Measurements from ENCODE around the gene COLGALT1. TPM values are rescaled to one million over a fixed set of nuclear protein-coding genes. Genes with fewer than 3 reads are reported as not detected.
"Not testable (repeated sequence)": the region's sequence is repeated elsewhere in the genome, so short reads cannot be mapped to it uniquely, and the experiment has no call there.

Gene COLGALT1
- total RNA-seq, 1 donor from 2014 or later: 84.0 TPM

DNA sequence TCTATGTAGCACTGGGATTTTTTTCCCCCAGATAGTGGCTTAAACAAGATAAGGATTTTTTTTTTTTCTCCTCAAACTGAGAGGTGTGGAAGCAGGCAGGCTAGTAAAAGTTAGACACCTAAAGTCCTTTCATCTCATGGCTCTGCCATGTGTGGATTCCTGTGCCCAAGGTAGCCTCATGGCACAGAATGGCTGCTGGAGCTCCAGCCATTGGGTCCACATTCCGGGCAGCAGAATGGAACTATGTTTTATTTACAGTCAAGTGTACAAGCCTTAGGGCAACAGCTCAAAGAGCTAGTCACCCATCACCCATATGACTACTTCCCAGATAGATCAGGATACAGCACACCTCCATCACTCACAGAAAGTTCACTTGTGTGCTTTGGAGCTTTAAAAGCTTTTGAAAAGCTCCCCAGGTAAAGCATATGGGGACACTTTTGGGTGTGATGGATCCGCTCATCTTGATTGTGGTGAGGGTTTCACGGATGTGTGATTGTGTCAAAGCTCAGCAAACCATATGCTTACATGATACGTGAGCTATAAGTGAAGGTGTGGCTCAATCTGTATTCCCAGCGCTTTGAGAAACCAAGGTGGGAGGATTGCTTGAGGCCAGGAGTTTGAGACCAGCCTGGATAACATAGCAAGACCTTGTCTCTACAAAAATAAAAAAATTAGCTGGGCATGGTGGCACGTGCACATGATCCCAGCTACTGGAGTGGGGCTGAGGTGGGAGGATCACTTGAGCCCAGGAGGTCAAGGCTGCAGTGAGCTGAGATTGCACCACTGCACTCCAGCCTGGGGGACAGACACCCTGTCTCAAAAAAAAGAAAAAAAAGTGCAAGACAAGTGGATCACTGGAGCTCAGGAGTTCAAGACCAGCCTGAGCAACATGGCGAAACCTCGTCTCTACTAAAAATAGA is 25.9 kb upstream of the COLGALT1 start:
- intact Hi-C loops (cut with DNase I): no loop called here
- no peak for ATAC-seq
- no peak for DNase-seq (ENCODE audit: low spot score)

DNA sequence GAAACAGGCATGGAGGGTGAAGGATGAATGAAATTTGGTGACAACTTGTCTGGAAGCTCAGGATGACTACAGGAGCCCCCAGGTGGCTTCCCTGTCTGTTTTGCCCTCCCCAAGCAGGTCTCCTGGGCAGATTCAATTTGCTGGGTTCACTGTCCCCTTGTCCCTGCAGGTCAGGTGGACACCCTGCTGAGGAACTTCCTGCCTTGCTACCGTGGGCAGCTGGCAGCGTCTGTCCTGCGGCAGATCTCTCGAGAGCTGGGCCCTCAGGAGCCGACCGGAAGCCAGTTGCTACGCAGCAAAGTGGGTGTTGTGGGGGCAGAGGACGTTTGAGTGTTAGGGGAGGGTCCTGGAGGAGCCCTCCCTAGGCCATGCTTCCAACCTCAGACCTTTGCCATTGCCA is 24.9 kb upstream of the COLGALT1 start:
- intact Hi-C loops (cut with DNase I): no loop called here
- no peak for DNase-seq (ENCODE audit: low spot score)
- no peak for ATAC-seq

DNA sequence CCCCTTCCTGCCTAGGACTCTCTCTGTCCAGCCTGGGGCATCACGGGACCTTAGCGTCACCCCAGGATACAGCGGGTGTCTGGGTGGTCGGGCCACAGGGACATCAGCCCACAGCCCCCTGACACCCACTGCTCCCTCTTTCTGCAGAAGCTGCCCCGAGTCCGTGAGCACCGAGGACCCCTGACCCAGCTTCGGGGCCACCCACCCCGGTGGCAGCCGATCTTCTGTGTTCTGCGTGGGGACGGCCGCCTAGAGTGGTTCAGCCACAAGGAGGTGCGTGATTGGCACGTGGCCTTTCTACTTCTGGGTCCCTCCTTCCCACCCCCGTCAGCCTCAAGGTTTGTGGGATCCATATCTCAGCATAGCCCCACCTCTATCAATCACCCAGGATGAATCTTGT is 23.3 kb upstream of the COLGALT1 start:
- DNase-seq (ENCODE audit: low spot score): no peak
- ATAC-seq: no peak

DNA sequence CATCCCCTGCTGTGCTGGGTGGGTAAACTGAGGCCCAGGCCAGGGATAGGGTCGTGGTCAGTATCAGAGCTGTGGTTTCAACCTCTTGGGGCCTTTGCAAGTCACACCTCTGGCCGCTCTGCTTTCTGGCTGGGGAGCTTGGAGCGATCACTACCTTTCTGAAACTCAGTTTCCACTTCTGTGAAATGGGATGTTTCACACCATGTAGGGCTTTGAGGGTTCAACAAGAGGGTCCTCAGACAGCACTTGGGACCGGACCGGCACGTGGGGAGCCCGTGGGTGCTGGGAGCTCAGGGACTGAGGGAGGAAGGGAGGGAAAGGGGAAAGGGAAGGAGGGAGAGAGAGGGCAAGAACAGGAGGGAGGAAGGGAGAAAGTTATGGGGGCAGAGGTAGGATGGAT is 22.9 kb upstream of the COLGALT1 start:
- DNase-seq (ENCODE audit: low spot score) (no peak), ATAC-seq (no peak)
- intact Hi-C loops (cut with DNase I): no loop called here

More for the DNA sequence above, 23.3 kb upstream of the COLGALT1 start:
- intact Hi-C loops (cut with DNase I): no loop called here

DNA sequence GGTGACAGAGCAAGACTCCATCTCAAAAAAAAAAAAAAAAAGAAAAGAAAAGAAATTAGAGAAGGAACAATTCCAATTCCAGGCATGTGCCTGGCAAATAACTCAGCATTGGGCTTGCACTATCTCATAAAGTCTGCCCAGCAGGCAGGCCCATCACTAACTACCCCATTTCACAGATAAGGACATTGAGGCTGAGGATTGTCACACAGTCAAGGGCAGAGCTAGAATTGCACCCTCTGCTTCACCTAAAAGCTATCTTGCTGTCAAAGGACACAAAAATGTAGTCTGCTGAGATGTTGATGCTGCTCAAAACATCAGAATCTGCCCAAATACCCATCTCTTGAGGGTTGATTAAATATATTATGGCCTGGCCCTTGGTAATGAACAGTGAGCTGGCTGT is 20.7 kb upstream of the COLGALT1 start:
- intact Hi-C loops (cut with DNase I): no loop called here
- DNase-seq (ENCODE audit: low spot score): no peak
- ATAC-seq: no peak

DNA sequence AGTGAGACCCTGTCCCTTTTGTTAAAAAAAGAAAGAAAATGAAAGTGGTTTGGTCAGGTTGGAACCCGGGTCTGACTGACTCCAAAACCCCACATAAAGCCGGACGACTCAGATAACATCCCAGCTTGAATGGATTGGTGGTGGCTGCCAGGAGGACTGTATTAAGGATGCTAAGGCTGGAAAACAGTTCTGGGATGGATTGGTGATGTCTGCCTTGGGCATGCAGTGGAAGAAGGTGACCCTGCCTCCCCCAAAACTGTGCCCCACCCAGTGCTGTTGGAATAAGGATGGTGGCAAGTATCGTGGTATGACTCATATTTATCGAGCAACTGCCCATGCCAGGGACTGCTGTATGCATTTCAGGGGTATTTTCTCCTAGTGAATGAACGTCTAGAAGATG is 18.5 kb upstream of the COLGALT1 start:
- intact Hi-C loops (cut with DNase I): no loop called here
- DNase-seq (ENCODE audit: low spot score) (no peak), ATAC-seq (no peak)

DNA sequence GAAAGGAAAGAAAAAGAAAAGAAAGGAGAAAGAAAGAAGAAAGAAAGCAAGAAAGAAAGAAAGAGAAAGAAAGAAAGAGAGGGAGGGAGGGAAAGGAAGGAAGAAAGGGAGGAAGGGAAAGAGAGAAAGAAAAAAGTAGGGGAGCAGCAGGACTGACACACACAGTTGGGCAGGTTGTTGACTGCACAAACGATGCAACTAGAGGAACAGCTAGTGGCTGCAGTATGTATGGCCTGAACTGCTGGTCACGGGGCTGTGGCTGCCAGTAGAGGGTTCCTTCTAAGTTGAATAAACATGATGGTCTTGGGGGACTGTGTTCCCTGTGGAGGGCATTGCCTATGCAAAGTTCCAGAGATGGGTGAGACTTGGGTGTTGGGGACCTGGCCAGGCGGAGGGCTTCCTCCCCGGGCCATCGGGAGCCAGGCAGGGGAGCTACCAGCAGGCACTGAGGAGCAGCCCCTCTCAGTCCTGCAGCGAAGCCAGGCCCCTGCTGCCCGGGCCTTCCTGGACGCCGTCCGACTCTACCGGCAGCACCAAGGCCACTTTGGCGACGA is 16.7 kb upstream of the COLGALT1 start:
- no peak for ATAC-seq
- intact Hi-C loops (cut with DNase I): no loop called here
- DNase-seq (ENCODE audit: low spot score): no peak

DNA sequence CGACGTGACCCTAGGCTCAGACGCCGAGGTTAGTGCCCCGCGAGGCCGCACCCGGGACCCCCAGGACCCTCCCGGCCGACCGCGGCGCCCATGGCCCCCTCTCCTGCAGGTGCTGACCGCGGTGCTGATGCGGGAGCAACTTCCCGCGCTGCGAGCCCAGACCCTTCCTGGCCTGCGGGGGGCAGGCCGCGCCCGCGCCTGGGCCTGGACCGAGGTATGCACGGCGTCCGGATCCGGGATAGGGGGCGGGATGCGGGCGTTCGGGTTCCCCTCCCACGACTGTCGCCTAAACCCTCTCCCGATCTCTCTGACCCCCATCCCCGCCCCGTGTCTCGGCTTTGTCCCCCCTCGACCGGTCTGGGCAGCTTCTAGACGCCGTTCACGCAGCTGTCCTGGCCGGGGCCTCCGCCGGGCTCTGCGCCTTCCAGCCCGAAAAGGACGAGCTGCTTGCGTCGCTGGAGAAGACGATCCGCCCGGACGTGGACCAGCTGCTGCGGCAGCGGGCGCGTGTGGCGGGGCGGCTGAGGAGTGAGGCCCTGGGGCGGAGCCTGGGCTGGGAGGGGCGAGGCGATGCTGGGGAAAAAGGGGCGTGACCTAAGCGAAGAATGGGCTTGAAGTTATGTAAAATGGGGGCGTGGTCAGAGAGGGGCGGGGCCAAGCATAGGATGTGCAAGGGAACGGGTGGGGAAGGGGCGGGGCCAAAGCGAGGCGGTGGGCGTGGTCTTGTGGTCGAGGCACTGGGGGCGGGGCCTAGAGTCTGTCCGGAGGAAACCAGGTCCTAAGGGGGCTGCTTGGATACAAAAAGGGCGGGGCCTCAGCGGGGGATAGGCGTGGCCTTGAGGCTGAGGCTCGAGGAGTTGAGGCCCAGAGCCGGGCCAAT is 16.0 kb upstream of the COLGALT1 start:
- DNase-seq (ENCODE audit: low spot score): peak; percentile 99
- peak; percentile 95 for ATAC-seq
- intact Hi-C loops (cut with DNase I): no loop called here

DNA sequence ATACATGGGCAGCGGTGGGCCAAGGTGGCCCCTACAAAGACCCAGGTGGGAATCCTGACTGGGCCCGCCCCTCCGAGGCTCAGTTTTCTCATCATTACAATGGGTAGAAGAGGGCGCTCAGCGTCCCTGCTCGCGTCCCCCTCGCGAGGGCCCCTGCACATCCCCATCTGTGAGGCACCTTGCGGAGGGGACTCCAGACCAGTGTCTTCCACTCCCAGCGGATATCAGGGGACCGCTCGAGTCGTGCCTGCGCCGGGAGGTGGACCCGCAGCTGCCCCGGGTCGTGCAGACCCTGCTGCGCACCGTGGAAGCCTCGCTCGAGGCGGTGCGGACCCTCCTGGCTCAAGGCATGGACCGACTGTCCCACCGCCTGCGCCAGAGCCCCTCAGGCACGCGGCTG is 15.3 kb upstream of the COLGALT1 start:
- intact Hi-C loops (cut with DNase I): no loop called here
- ATAC-seq: peak; percentile 4
- no peak for DNase-seq (ENCODE audit: low spot score)

DNA sequence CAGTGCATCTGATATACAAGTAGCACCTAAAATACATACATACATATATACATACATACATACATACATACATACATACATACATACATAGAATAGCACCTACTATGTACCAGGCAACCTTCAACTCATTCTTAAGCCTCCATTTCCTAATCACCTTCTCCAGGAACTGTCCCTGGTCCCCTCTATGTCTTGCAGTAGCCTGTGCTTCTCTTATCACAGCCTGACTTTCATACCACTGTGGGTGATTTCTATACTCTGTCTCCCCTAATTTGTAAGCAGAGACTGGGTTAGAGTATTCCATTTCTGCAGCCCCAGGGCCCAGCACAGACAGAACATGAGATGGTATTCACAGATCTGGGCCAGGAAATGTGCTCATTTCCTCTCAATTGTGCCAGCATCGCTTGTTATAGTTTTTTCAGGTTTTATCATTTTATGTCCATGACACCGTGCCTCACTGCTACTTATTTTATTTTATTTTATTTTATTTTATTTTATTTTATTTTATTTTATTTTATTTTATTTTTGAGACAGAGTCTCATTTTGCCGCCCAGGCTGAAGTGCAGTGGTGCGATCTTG is 14.2 kb upstream of the COLGALT1 start:
- DNase-seq (ENCODE audit: low spot score) (no peak), ATAC-seq (no peak)
- intact Hi-C loops (cut with DNase I): no loop called here

DNA sequence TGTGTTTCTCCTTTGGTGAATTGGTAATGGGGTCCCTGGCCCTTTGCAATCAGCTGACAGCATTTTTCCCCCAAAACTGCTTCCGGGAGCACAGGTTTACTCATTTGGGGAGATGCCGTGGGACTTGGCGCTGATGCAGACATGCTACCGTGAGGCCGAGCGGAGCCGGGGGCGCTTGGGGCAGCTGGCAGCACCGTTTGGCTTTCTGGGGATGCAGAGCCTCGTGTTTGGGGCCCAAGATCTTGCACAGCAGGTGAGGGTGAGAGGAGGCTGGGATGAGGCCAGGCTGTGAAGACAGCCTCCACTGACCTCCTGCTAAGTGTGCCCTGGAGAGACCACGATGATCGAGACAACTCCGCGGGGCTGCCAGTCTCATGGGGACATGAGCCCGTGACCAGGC is 13.4 kb upstream of the COLGALT1 start:
- ATAC-seq (no peak), DNase-seq (ENCODE audit: low spot score) (no peak)
- intact Hi-C loops (cut with DNase I): no loop called here

DNA sequence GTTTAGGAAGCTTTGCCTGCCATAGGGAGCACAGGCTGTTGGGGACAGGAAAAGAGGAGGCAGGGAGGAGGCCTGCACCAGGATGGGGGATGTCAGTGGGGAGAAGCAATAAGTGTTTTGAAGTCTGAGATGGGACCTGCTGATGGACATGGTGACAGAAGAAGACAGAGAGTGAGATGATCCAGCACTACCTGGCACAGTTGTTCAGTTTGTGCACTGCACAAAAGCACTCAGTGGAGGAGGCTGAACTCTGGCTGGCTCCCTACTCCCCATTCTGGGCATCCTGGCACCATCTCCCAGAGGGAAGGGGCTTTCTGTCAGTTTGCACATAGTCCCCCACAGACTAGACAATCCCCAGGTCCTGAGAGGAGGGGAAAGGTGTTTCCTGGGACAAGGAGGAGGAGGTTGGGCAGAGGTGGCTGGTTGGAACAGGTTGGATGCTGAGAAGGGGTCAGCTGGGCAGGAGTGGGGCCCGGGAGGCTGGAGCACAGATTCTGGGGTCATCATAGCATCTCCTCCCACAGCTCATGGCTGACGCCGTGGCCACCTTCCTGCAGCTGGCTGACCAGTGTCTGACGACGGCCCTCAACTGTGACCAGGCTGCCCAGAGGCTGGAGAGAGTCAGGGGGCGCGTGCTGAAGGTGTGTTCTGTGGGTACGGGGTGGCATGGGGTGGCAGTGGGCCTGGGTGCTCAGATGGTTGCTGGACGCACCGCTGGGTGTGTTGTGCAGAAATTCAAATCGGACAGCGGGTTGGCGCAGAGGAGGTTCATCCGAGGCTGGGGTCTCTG is 12.5 kb upstream of the COLGALT1 start:
- intact Hi-C loops (cut with DNase I): no loop called here
- ATAC-seq: no peak
- no peak for DNase-seq (ENCODE audit: low spot score)

DNA sequence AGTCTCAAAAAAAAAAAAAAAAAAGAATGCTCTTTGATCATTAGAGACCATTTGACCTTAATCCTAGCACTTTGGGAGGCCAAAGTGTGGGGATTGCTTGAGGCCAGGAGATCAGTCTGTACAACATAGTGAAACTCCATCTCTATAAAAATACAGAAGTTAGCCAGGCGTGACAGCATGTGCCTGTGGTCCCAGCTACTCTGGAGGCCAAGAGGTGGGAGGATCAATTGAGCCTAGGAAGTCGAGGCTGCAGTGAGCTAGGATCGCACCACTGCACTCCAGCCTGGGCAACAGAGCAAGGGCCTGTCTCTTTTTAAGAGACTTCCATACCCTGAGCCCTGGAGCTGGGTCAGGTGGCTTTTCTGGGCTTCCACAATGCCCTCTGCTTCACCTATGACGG is 11.5 kb upstream of the COLGALT1 start:
- DNase-seq (ENCODE audit: low spot score): no peak
- no peak for ATAC-seq
- intact Hi-C loops (cut with DNase I): no loop called here

DNA sequence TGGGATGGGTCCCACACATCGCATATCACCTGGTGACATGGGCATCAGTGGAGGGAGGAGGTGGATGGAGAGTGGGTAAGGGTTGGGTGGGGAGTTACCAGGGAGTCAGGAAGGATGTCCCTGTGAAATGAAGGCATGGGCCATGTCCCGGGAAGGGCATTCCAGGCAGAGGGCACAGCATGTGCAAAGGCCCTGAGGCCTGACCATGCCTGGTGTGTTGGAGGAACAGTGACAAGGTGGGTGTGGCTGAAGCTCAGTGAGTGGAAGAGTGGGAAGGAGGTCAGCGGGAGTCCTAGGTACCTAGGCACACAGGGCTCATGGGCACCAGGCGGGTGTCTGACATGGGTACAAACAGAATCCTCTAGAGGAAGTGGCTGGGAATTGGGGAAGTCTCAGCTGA is 11.0 kb upstream of the COLGALT1 start:
- ATAC-seq: no peak
- intact Hi-C loops (cut with DNase I): no loop called here
- no peak for DNase-seq (ENCODE audit: low spot score)

DNA sequence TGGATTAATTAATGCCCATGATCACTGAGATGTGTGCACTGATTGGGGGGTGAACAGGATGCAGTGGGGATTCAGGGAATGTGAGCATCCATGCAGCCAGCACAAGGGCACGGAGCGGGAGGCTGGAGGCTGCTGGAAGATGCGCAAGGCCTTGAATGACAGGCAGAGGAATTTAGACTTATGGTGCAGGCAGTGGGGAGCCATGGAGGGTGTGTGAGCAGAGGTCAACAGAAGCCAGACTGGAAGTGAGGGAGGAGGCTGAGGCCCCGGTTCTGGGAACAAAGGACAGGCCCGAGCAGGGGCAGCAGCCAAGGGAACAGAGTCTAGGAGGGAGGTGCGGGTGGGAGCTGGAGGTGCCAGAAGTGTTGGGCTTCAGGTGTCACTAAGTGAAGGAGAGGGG is 7.3 kb upstream of the COLGALT1 start:
- DNase-seq (ENCODE audit: low spot score) (no peak), ATAC-seq (no peak)
- intact Hi-C loops (cut with DNase I): no loop called here

DNA sequence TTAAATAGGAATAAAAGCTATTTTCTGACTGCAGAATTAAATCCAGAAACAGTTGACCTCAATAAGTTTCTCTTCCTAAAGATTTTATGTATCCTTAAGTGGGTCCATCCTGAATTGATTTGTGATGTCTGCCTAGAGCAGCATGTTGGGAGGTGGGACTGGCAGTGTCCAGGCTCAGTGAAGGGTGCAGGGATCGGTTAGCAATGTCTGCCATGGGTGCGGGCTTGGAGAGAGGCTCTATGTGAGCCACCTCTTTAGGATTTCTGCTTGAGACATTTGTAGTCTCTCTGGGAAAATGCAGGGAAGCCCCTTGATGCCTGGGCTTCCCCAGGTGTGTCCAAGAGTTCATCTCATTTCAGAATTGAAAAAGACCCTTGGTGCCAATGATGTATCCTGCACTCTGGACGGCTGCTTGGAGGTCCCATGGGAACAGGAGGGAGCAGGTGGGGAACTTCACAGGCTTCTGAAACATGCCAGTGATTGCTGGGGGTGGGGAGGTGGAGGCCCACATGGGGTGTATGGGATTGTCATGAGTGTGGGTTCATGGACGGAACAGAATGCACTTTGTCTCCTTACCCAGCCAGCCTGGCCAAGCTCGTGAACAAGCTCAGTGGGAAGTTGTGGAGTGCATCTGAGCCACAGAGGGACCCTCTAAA is 6.2 kb upstream of the COLGALT1 start:
- no peak for DNase-seq (ENCODE audit: low spot score)
- intact Hi-C loops (cut with DNase I): no loop called here
- no peak for ATAC-seq

DNA sequence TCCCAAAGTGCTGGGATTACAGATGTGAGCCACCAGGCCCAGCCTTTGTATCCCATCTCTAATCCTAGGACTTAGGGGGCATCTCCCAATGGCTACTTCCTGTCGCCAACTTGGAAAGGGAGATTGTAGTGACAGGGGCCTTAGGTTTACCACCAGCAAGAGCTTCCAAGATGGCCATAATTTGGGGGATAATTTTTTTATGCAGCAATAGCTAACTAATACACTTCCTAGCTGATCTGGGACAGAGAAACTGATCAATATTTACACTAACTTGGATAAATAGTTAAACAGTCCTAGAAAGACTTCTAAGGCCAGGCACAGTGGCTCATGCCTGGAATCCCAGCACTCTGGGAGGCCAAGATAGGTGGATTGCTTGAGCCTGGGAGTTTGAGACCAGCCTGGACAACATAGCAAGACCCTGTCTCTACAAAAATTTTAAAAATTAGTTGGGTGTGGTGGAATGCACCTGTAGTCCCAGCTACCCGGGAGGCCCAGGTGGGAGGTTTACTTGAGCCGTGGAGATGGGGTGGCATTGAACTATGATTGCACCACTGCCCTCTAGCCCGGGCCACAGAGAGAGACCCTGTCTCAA is 5.3 kb upstream of the COLGALT1 start:
- DNase-seq (ENCODE audit: low spot score): no peak
- intact Hi-C loops (cut with DNase I): no loop called here
- ATAC-seq: no peak

DNA sequence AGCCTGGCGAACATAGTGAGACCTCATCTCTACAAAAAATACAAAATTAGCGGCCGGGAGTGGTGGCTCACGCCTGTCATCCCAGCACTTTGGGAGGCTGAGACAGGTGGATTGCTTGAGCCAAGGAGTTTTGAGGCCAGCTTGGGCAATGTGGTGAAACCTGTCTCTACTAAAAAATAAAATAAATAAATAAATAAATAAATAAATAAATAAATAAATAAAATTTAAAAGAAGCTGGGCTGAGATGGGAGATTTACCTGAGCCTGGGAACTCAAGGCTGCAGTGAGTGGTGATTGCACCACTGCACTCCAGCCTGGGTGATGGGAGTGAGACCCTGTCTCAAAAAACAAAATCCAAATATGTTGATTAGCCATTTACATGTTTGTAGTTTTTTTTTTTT is 2.7 kb upstream of the COLGALT1 start:
- DNase-seq (ENCODE audit: low spot score); intact Hi-C loops (cut with DNase I); ATAC-seq: not testable (repeated sequence)
